Endothelial cell of umbilical vein (primary cell): ENCODE measurements around the gene TXNRD2.

ENCODE experiments used
- JUN ChIP-seq: IDR thresholded peaks from 2 replicates; pipeline ENCODE4 v1.6.1; 2011; ENCODE audit warnings: borderline replicate concordance, low read depth; ENCODE audit not compliant: insufficient read length, insufficient read depth
- POLR2A ChIP-seq: IDR thresholded peaks from 2 replicates; pipeline ENCODE4 v1.6.1; 2012; ENCODE audit warnings: low read depth, mild to moderate bottlenecking, control low read depth, low read length

DNA sequence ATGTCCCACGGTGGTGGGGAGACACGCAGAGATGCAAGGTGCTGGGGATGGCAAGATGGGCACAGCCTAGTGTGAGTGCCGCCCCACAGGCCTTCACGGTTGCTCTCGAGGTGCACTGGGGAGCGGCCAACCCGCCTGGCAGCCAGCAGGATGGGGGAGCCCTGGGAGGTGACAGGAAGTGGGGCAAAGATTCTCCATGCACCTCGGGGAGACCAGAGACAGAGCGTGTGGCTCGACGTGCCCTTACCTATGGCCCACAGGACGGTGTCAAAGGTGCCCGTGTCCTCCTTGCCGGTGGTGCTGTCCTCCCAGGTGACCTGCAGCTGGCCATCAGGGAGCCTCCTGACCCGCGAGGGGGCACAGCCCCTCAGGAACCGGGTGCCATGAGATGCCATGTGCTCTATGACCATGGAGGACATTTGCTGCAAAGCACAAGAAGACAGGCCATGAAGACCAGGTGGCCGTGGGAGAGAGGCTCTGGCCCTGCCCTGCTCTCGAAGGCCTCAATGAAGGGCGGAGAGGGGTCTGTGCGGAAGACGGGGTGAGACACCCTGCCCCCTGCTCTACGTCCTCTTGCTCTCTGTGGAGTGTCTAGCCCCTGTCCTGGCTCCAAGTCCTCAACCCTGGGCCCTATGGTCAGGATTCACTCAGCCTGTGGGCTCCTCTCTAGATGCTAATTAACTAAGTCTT, 46.3 kb downstream of the TXNRD2 start:
- no peak for TF ChIP-seq JUN
- no peak for TF ChIP-seq POLR2A
